Smooth muscle cell (in vitro differentiated cells): ENCODE data around the gene POLD4. TPM values are rescaled to one million over a fixed set of nuclear protein-coding genes. Genes with fewer than 3 reads are reported as not detected.

Source experiments
- DNase-seq: peaks from one replicate; lab custom pipeline; 2025; ENCODE audit not compliant: unreplicated experiment; lab: John Stamatoyannopoulos, UW
- H2AFZ ChIP-seq: fragments of 200-600 bp; sonication (generic); 2 replicates; pipeline ENCODE4 v1.6.0; 2016; ENCODE audit warnings: antibody characterized with exemption, low read depth, mild to moderate bottlenecking
- H3F3A ChIP-seq: fragments of 200-600 bp; sonication (generic); 2 replicates; pipeline ENCODE4 v1.6.0; 2017; ENCODE audit warnings: antibody characterized with exemption, low read depth
- H3K27ac ChIP-seq: fragments of 200-600 bp; sonication (generic); 2 replicates; pipeline ENCODE4 v1.5.1; 2016; ENCODE audit warnings: low read depth, mild to moderate bottlenecking
- H3K27me3 ChIP-seq: fragments of 200-600 bp; sonication (generic); 2 replicates; pipeline ENCODE4 v1.6.1; 2016; ENCODE audit warnings: low read depth, mild to moderate bottlenecking
- H3K36me3 ChIP-seq: fragments of 200-600 bp; sonication (generic); 2 replicates; pipeline ENCODE4 v1.5.1; 2016; ENCODE audit warnings: low read depth
- H3K4me1 ChIP-seq: fragments of 200-600 bp; sonication (generic); 2 replicates; pipeline ENCODE4 v1.5.1; 2016; ENCODE audit warnings: low read depth
- H3K4me2 ChIP-seq: fragments of 200-600 bp; sonication (generic); 2 replicates; pipeline ENCODE4 v1.6.0; 2016; ENCODE audit warnings: mild to moderate bottlenecking
- H3K4me3 ChIP-seq: fragments of 200-600 bp; sonication (generic); 2 replicates; pipeline ENCODE4 v1.5.1; 2016; ENCODE audit warnings: mild to moderate bottlenecking
- H3K79me2 ChIP-seq: fragments of 200-600 bp; sonication (generic); 2 replicates; pipeline ENCODE4 v1.6.0; 2016; ENCODE audit warnings: low read depth, mild to moderate bottlenecking
- H3K9ac ChIP-seq: fragments of 200-600 bp; sonication (generic); 2 replicates; pipeline ENCODE4 v1.6.0; 2016; ENCODE audit warnings: low read depth
- H3K9me3 ChIP-seq: fragments of 200-600 bp; sonication (generic); replicated peaks from 2 replicates; pipeline ENCODE4 v1.5.1; 2016; ENCODE audit warnings: low read depth
- H4K20me1 ChIP-seq: fragments of 200-600 bp; sonication (generic); 2 replicates; pipeline ENCODE4 v1.6.0; 2016; ENCODE audit warnings: low read depth
- CTCF ChIP-seq: fragments of 200-600 bp; sonication (generic); IDR thresholded peaks from 2 replicates; pipeline ENCODE4 v1.5.1; 2017; ENCODE audit warnings: borderline replicate concordance, mild to moderate bottlenecking, antibody characterized with exemption; ENCODE audit not compliant: insufficient read depth, poor library complexity, severe bottlenecking
- WGBS: methylation state at CpG from one replicate; pipeline ENCODE4 v1.1.7; 2016; ENCODE audit warnings: low lambda C conversion rate; 5-methylcytosine and 5-hydroxymethylcytosine counted together
- polyA plus RNA-seq: library from polyadenylated mRNA; unstranded; fragments of >200 nt; fragmentation: Nextera tagmentation; extraction: Ambion mirVana; gene quantifications from 2 replicates; pipeline ENCODE4 v1.2.1, GENCODE V29; 2016
- total RNA-seq: library from RNA; depleted of rRNA; stranded (reverse); fragments of >200 nt; gene quantifications from 2 replicates; pipeline ENCODE4 v1.2.3, GENCODE V29; 2014

The POLD4 gene
- total and polyA plus RNA-seq, 2 experiments from 2014 or later: 61.4 to 113 TPM

GRCh38 chr11:67315325-67315909, 37.9 kb downstream of the POLD4 start:
- Histone ChIP-seq H3F3A (no peaks in the 10 kb centered on the region), H3K4me2 (no peak overlapping the region), H2AFZ (no peak overlapping the region), H3K36me3 (no peaks in the 10 kb centered on the region), H3K27ac (no peak overlapping the region), H3K27me3 (no peaks in the 10 kb centered on the region), H4K20me1 (no peaks in the 10 kb centered on the region), H3K4me3 (no peak overlapping the region), H3K9me3 (no peaks in the 10 kb centered on the region), H3K9ac (no peak overlapping the region), H3K4me1 (no peaks in the 10 kb centered on the region), H3K79me2 (no peaks in the 10 kb centered on the region)
- DNase-seq: no peak
- WGBS: 97% methylated on average over 9 of the region's 9 CpGs
- no peak for TF ChIP-seq CTCF

- no peak for TF ChIP-seq CTCF
- Histone ChIP-seq H2AFZ (no peak overlapping the region), H3K4me3 (no peak overlapping the region), H3K27me3 (no peaks in the 10 kb centered on the region), H3K9me3 (no peaks in the 10 kb centered on the region), H3K4me2 (no peak overlapping the region), H3K36me3 (no peaks in the 10 kb centered on the region), H4K20me1 (no peaks in the 10 kb centered on the region), H3K9ac (no peak overlapping the region), H3K27ac (no peak overlapping the region), H3K79me2 (no peaks in the 10 kb centered on the region), H3F3A (no peaks in the 10 kb centered on the region), H3K4me1 (no peaks in the 10 kb centered on the region)
- 91% methylated on average over 2 of the region's 2 CpGs for WGBS
- DNase-seq: no peak
These were observed 39.1 kb downstream of the POLD4 start for GRCh38 chr11:67314218-67314617.

GRCh38 chr11:67313125-67313890, 40.0 kb downstream of the POLD4 start:
- Histone ChIP-seq H3K4me2 (no peak overlapping the region), H2AFZ (no peak overlapping the region), H3K9me3 (no peaks in the 10 kb centered on the region), H3K4me3 (no peak overlapping the region), H4K20me1 (no peaks in the 10 kb centered on the region), H3K4me1 (no peaks in the 10 kb centered on the region), H3K27ac (peak overlapping the region; percentile 59), H3F3A (no peaks in the 10 kb centered on the region), H3K9ac (no peak overlapping the region), H3K79me2 (no peaks in the 10 kb centered on the region), H3K36me3 (no peaks in the 10 kb centered on the region), H3K27me3 (no peaks in the 10 kb centered on the region)
- no peak for TF ChIP-seq CTCF
- 91% methylated on average over 11 of the region's 11 CpGs for WGBS
- no peak for DNase-seq
